ENCODE measurements around the gene TMEM132D. TPM values are rescaled to one million over a fixed set of nuclear protein-coding genes. Genes with fewer than 3 reads are reported as not detected.

TMEM132D gene
- total and polyA plus RNA-seq, 2 of the 4 experiments (the other 2 are of a cell fraction), result not detected

- Histone ChIP-seq H3K9me3 (ENCODE audit: control insufficient read depth, insufficient read depth, low read length) (peaks cover 26% of the 10 kb centered on the region), H2AK5ac (ENCODE audit: low read depth, low read length) (no peak overlapping the region), H3K23ac (ENCODE audit: low read depth, low read length) (no peak overlapping the region), H3K9ac (ENCODE audit: low read depth, low read length) (no peak overlapping the region), H4K91ac (ENCODE audit: insufficient read depth, low read depth, low read length) (no peak overlapping the region), H3K56ac (ENCODE audit: extremely low read depth, insufficient read depth, low read length) (no peak overlapping the region), H3K79me1 (ENCODE audit: low read depth in 1 of 2, low read length in 2 of 2) (no peaks in the 10 kb centered on the region), H3K27ac (ENCODE audit: insufficient read depth, low read length) (no peak overlapping the region), H4K5ac (ENCODE audit: low read depth, low read length) (no peak overlapping the region), H2BK15ac (ENCODE audit: low read depth, low read length) (no peak overlapping the region), H3K9me1 (ENCODE audit: insufficient read depth, low read length) (no peaks in the 10 kb centered on the region), H3K4ac (ENCODE audit: low read depth, low read length) (no peak overlapping the region), H2AK9ac (replicated peaks; ENCODE audit: low read depth, low read length, poor library complexity) (no peak overlapping the region), H3K27me3 (ENCODE audit: control insufficient read depth, insufficient read depth, low read length) (no peaks in the 10 kb centered on the region), H2BK120ac (ENCODE audit: low read depth, low read length) (no peak overlapping the region), H3K4me1 (ENCODE audit: control insufficient read depth, insufficient read depth, low read length) (no peaks in the 10 kb centered on the region), H3K36me3 (ENCODE audit: control insufficient read depth, insufficient read depth, low read length) (no peaks in the 10 kb centered on the region), H2BK5ac (ENCODE audit: low read depth, low read length, poor library complexity, severe bottlenecking) (no peak overlapping the region), H2BK20ac (ENCODE audit: low read depth, low read length) (no peak overlapping the region), H4K8ac (ENCODE audit: low read depth in 2 of 2, low read length in 2 of 2) (no peak overlapping the region), H4K20me1 (ENCODE audit: insufficient read depth, low read length) (no peaks in the 10 kb centered on the region), H3K18ac (ENCODE audit: low read depth, low read length) (no peak overlapping the region), H3K14ac (replicated peaks; ENCODE audit: low read depth, low read length) (no peak overlapping the region), H3K4me2 (ENCODE audit: low read depth, low read length) (no peak overlapping the region), H2AFZ (replicated peaks; ENCODE audit: low read length, poor library complexity) (no peak overlapping the region), H3K4me3 (ENCODE audit: insufficient read depth, low read depth, low read length) (no peak overlapping the region)
- DNase-seq (no peak), ATAC-seq (ENCODE audit: low read depth) (no peak)
- CTCF ChIA-PET, result no interaction called here
- in situ Hi-C loops (cut with MboI; ENCODE audit: low sequenced_read_pairs) (no loop called here), intact Hi-C loops (cut with micrococcal nuclease) (no loop called here), dilution Hi-C loops (cut with HindIII; ENCODE audit: low sequenced_read_pairs, unreplicated experiment) (no loop called here)
- no TSS peak for BruUV-seq (replicated peaks)
- POLR2A ChIA-PET (ENCODE audit: unreplicated experiment), result no interaction called here
- no peak for TF ChIP-seq POLR2A (IDR thresholded peaks at IDR 0.05; ENCODE audit: low read depth, low read length)
- TF ChIP-seq, protein P1, sequence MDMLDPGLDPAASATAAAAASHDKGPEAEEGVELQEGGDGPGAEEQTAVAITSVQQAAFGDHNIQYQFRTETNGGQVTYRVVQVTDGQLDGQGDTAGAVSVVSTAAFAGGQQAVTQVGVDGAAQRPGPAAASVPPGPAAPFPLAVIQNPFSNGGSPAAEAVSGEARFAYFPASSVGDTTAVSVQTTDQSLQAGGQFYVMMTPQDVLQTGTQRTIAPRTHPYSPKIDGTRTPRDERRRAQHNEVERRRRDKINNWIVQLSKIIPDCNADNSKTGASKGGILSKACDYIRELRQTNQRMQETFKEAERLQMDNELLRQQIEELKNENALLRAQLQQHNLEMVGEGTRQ (IDR thresholded peaks at IDR 0.05; ENCODE audit: low read depth, low read length), result no peak
- TF ChIP-seq MXI1 (IDR thresholded peaks at IDR 0.05; ENCODE audit: borderline replicate concordance, low read depth, low read length), result no peak
- no peak for TF ChIP-seq SMC3 (IDR thresholded peaks at IDR 0.05; ENCODE audit: low read depth, low read length)
- no peak for TF ChIP-seq CHD1 (IDR thresholded peaks at IDR 0.05; ENCODE audit: low read depth, low read length)
- no peak for TF ChIP-seq NFE2L2 (IDR thresholded peaks at IDR 0.05; ENCODE audit: low read depth, low read length)
- no peak for TF ChIP-seq RCOR1 (IDR thresholded peaks at IDR 0.05; ENCODE audit: insufficient replicate concordance, low read length)
- TF ChIP-seq BHLHE40 (IDR thresholded peaks at IDR 0.05; ENCODE audit: low read depth, low read length), result no peak
- TF ChIP-seq RFX5 (IDR thresholded peaks at IDR 0.05; ENCODE audit: low read depth, low read length), result no peak
- TF ChIP-seq, protein P2, sequence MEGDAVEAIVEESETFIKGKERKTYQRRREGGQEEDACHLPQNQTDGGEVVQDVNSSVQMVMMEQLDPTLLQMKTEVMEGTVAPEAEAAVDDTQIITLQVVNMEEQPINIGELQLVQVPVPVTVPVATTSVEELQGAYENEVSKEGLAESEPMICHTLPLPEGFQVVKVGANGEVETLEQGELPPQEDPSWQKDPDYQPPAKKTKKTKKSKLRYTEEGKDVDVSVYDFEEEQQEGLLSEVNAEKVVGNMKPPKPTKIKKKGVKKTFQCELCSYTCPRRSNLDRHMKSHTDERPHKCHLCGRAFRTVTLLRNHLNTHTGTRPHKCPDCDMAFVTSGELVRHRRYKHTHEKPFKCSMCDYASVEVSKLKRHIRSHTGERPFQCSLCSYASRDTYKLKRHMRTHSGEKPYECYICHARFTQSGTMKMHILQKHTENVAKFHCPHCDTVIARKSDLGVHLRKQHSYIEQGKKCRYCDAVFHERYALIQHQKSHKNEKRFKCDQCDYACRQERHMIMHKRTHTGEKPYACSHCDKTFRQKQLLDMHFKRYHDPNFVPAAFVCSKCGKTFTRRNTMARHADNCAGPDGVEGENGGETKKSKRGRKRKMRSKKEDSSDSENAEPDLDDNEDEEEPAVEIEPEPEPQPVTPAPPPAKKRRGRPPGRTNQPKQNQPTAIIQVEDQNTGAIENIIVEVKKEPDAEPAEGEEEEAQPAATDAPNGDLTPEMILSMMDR (conservative IDR thresholded peaks at IDR 0.05; ENCODE audit: low read depth, low read length), result no peak
- no peak for TF ChIP-seq FOS (IDR thresholded peaks at IDR 0.05; ENCODE audit: low read depth, low read length)
- no peak for TF ChIP-seq RAD21 (IDR thresholded peaks at IDR 0.05; ENCODE audit: low read length)
- TF ChIP-seq MAFK (IDR thresholded peaks at IDR 0.05; ENCODE audit: low read depth, low read length), result no peak
- no peak for TF ChIP-seq MAZ (IDR thresholded peaks at IDR 0.05; ENCODE audit: borderline replicate concordance, low read depth, low read length)
- TF ChIP-seq, protein P3, sequence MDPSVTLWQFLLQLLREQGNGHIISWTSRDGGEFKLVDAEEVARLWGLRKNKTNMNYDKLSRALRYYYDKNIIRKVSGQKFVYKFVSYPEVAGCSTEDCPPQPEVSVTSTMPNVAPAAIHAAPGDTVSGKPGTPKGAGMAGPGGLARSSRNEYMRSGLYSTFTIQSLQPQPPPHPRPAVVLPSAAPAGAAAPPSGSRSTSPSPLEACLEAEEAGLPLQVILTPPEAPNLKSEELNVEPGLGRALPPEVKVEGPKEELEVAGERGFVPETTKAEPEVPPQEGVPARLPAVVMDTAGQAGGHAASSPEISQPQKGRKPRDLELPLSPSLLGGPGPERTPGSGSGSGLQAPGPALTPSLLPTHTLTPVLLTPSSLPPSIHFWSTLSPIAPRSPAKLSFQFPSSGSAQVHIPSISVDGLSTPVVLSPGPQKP (IDR thresholded peaks at IDR 0.05; ENCODE audit: borderline replicate concordance, low read depth, low read length), result no peak
- TF ChIP-seq CEBPB (IDR thresholded peaks at IDR 0.05; ENCODE audit: low read depth, low read length), result no peak
- 80% methylated on average over 1 of the region's 5 CpGs; no CpG with 5 or more reads in 1 of the 2 experiments for WGBS, 2 experiments (ENCODE audit: extremely low coverage in 2 of 2, insufficient read length in 1 of 2)
Observed at GRCh38 chr12:129696405-129696804, 207.4 kb downstream of the TMEM132D start.
